A673 (cell line): ENCODE data around the gene SFRP2.

Experiments used
- EZH2 ChIP-seq: fragments of 200-600 bp; sonication (generic); IDR thresholded peaks from 2 replicates; pipeline ENCODE4 v1.6.1; 2017; ENCODE audit warnings: borderline replicate concordance, low read depth, mild to moderate bottlenecking, mixed read lengths, antibody characterized with exemption, low read length; ENCODE audit not compliant: poor library complexity, severe bottlenecking
- TF ChIP-seq, protein P1 (sequence below): fragments of 300-800, 200-600 bp; sonication (generic); conservative IDR thresholded peaks from 2 replicates; pipeline ENCODE4 v1.5.1; 2017; ENCODE audit warnings: low read depth, mild to moderate bottlenecking, antibody characterized with exemption, low read length, moderate library complexity, mixed read lengths

DNA sequence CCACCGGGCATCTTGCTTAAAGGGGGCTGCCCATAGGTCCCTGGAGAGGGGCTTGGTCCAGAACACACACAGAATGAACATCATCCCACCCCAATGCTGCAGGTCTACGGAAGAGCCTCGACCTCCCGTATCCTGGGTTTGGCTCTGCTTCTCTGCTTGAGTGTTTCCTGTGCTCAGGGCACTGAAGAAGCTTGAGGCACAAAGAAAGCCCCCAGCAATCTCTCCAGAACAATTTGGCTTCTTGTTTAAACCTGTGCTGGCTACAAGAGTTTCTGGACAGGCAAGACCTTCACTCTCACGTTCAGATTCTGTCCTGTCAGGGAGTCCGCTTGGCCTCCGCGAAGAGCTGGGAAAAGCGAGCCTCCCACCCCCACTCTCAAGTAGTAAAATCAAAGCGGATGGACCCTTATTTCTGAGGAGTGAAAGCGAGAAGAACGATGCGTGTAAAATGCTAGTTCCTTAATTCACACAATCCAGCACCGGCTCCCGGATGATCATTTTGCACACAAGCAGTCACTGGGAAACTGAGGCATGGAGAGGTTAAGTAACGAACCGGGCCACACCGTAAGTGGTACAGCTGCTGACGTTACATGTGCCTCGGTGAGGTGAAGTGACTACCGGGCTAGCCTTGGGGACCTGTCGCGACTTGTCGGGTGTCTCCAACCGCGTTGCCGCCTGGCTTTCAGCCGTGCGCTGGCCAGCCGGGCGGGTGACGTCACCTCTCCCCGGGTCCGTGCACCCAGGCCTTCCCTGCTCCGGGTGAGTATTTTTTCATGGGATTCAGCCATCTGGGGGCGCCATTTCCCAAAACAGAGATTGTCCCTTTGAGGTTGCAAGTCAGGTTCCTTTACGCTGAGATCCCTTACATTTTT is 3.1 kb upstream of the SFRP2 start:
- TF ChIP-seq, protein P1, sequence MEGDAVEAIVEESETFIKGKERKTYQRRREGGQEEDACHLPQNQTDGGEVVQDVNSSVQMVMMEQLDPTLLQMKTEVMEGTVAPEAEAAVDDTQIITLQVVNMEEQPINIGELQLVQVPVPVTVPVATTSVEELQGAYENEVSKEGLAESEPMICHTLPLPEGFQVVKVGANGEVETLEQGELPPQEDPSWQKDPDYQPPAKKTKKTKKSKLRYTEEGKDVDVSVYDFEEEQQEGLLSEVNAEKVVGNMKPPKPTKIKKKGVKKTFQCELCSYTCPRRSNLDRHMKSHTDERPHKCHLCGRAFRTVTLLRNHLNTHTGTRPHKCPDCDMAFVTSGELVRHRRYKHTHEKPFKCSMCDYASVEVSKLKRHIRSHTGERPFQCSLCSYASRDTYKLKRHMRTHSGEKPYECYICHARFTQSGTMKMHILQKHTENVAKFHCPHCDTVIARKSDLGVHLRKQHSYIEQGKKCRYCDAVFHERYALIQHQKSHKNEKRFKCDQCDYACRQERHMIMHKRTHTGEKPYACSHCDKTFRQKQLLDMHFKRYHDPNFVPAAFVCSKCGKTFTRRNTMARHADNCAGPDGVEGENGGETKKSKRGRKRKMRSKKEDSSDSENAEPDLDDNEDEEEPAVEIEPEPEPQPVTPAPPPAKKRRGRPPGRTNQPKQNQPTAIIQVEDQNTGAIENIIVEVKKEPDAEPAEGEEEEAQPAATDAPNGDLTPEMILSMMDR: peak; percentile 50
- no peak for TF ChIP-seq EZH2
